Left lung (tissue), 10 donors: ENCODE measurements around the gene RNF19B. TPM values are rescaled to one million over a fixed set of nuclear protein-coding genes. Genes with fewer than 3 reads are reported as not detected.
"Not testable (repeated sequence)": the region's sequence is repeated elsewhere in the genome, so short reads cannot be mapped to it uniquely, and the experiment has no call there.

Experiments
- ATAC-seq: fragments of 200-7000 bp; cut with Tn5 transposase; one replicate; pipeline ENCODE4 v1.9.1; 2020; ENCODE audit warnings: moderate library complexity
- DNase-seq, 4 donors: peaks; one replicate each; pipeline ENCODE4 v3.0.0-alpha.2; 2013 to 2020
- H3K27ac ChIP-seq, 2 donors: fragments of 200-600 bp; sonication (generic) in 1 of 2; one replicate each; pipeline versions ENCODE4 v1.5.0 to v1.8.0; 2020 to 2021
- H3K27me3 ChIP-seq, 2 donors: fragments of 200-600 bp; sonication (generic) in 1 of 2; one replicate each; pipeline versions ENCODE4 v1.5.0 to v1.8.0; 2020 to 2021
- H3K36me3 ChIP-seq, 2 donors: fragments of 200-600 bp; sonication (generic) in 1 of 2; one replicate each; pipeline versions ENCODE4 v1.5.0 to v1.8.0; 2020 to 2021
- H3K4me1 ChIP-seq, 2 donors: fragments of 200-600 bp; one replicate each; pipeline ENCODE4 v1.8.0; 2021
- H3K4me3 ChIP-seq, 2 donors: fragments of 200-600 bp; sonication (generic) in 1 of 2; one replicate each; pipeline versions ENCODE4 v1.5.0 to v1.8.0; 2020 to 2021; ENCODE audit warnings: mild to moderate bottlenecking in 1 of 2
- H3K9me3 ChIP-seq, 2 donors: fragments of 200-600 bp; sonication (generic) in 1 of 2; one replicate each; pipeline versions ENCODE4 v1.5.0 to v1.8.0; 2020 to 2021
- intact Hi-C, 2 donors: fragments of 100-400 bp; cut with DNase I; formaldehyde crosslinking; loops; one replicate each; pipeline versions ENCODE4 v1.11.2 to v1.14.2; 2022
- polyA plus RNA-seq, 6 donors: library from polyadenylated mRNA; unstranded; fragments of 120-200 nt; gene quantifications; one replicate each; pipeline ENCODE4 v1.2.1, GENCODE V29; 2013; ENCODE audit not compliant: insufficient read length in 6 of 6
- total RNA-seq, 2 donors: library from RNA; stranded (reverse); fragmentation: NEBNext Ultra II Directional; extraction: Animal tissue kit (Norgen Biotek cat#: 25700); gene quantifications; one replicate each; pipeline ENCODE4 v1.2.1, GENCODE V29; 2021
- TF ChIP-seq, protein P1 (sequence below), 2 donors: fragments of 200-600 bp; sonication (generic) in 1 of 2; IDR thresholded peaks; one replicate each; pipeline versions ENCODE4 v1.5.0 to v1.8.0; 2021; ENCODE audit warnings: antibody characterized with exemption in 2 of 2
- donor health status: DM: no; HTN: yes; CAD: no.
- donor health status: DM: no; HTN: no; CAD: no.

Gene RNF19B
- total and polyA plus RNA-seq, 8 donors = 11.8 to 46.0 (median 12.9) TPM

DNA sequence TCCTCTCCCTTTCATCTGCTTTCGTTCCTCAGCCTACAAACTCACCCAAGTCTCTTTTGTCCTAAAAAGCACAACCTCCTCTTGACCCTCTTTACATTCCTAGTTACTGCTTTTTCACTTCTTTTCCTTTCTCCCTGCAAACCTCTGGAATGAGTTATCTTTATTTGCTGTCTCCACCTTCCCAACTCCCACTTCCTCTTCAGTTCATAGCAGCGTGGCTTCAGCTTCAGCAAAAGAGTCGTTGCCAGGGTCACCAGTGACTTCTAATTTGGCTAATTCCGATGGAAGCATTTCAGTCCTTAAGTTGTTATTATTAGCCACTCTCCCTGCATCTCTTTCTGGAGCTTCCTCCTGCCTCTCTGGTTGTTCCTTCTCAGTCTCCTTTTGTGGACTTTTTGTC lies 57.2 kb downstream of the RNF19B start:
- Histone ChIP-seq H3K36me3 (no peaks in the 10 kb centered on the region), H3K4me1 (no peaks in the 10 kb centered on the region), H3K4me3 (no peak overlapping the region), H3K27ac (no peak overlapping the region), H3K9me3 (no peaks in the 10 kb centered on the region), H3K27me3 (peaks cover 0 to 29% of the 10 kb centered on the region in 2 donors)
- intact Hi-C loops = no loop called here
- ATAC-seq (no peak), DNase-seq (no peak)
- TF ChIP-seq, protein P1, sequence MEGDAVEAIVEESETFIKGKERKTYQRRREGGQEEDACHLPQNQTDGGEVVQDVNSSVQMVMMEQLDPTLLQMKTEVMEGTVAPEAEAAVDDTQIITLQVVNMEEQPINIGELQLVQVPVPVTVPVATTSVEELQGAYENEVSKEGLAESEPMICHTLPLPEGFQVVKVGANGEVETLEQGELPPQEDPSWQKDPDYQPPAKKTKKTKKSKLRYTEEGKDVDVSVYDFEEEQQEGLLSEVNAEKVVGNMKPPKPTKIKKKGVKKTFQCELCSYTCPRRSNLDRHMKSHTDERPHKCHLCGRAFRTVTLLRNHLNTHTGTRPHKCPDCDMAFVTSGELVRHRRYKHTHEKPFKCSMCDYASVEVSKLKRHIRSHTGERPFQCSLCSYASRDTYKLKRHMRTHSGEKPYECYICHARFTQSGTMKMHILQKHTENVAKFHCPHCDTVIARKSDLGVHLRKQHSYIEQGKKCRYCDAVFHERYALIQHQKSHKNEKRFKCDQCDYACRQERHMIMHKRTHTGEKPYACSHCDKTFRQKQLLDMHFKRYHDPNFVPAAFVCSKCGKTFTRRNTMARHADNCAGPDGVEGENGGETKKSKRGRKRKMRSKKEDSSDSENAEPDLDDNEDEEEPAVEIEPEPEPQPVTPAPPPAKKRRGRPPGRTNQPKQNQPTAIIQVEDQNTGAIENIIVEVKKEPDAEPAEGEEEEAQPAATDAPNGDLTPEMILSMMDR (IDR thresholded peaks at IDR 0.05) = no peak

DNA sequence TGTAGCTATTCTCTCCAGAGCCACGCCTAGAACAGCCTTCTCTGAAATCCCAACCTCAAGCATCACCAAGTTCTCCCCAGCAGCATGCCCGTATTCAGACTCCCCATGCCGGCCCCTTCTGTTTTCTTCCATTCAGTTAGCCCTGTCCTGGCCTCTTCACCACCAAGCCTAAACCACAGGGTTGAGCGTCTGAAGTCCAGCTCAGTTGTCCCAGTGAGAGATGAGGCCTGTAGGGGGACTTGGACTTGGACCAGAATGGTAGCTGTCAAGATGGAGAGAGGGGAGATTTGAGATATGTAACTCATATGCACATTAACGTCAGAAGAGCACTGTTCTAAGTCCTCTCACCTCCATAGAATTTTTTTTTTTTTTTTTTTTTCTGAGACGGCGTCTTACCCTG lies 58.0 kb downstream of the RNF19B start:
- intact Hi-C loops = no loop called here
- Histone ChIP-seq H3K36me3 (no peaks in the 10 kb centered on the region), H3K4me1 (no peaks in the 10 kb centered on the region), H3K4me3 (no peak overlapping the region), H3K9me3 (no peaks in the 10 kb centered on the region), H3K27me3 (peaks cover 0 to 37% of the 10 kb centered on the region in 2 donors), H3K27ac (no peak overlapping the region)
- TF ChIP-seq, protein P1 (IDR thresholded peaks at IDR 0.05) = no peak
- no peak for DNase-seq
- ATAC-seq = no peak

DNA sequence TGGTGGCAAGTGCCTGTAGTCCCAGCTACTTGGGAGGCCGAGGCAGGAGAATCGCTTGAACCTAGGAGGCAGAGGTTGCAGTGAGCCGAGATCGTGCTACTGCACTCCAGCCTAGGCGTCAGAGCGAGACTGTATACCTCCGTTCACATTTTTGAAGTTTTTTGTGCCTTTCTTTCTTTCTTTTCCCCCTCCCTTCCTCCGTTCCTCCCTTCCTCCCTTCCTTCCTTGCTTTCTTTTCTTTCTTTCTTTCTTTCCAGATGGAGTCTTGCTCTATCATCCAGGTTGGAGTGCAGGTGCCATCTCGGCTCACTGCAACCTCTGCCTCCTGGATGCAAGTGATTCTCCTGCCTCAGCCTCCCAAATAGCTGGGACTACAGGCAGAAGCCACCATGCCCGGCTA lies 59.0 kb downstream of the RNF19B start:
- ATAC-seq, intact Hi-C loops, H3K27ac ChIP-seq: not testable (repeated sequence)

DNA sequence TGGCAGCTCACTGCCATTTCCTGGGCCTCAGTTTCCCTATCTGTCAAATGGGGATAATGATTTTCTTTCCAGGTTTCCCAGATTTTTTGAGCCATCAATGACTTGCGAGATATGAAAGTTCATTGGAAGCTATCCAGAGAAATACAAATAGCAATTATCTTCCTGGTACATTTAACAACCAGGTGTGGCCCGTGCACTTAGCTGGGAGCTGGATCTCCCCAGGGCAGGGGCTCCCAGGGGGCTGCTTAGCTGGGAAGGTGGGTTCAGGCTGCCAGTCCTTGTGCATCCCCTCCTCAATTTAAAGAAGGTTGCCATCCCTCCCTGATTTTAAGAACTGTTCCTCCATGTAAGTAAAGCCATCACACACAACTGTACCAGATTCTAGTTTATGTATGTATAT lies 59.8 kb downstream of the RNF19B start:
- H3K36me3 ChIP-seq = no peaks in the 10 kb centered on the region
- TF ChIP-seq, protein P1 (IDR thresholded peaks at IDR 0.05) = no peak
- no peaks in the 10 kb centered on the region for H3K9me3 ChIP-seq
- DNase-seq (no peak), ATAC-seq (no peak)
- H3K4me3 ChIP-seq = no peak overlapping the region
- H3K4me1 ChIP-seq = peaks cover 7 to 11% of the 10 kb centered on the region in 2 donors
- intact Hi-C loops = no loop called here
- peaks cover 5 to 54% of the 10 kb centered on the region in 2 donors for H3K27me3 ChIP-seq
- H3K27ac ChIP-seq = no peak overlapping the region

More for the DNA sequence above, 59.0 kb downstream of the RNF19B start:
- H3K4me1 ChIP-seq, H3K36me3 ChIP-seq, H3K4me3 ChIP-seq, DNase-seq, H3K9me3 ChIP-seq: not testable (repeated sequence)
- H3K27me3 ChIP-seq = peaks cover 4 to 47% of the 10 kb centered on the region in 2 donors

DNA sequence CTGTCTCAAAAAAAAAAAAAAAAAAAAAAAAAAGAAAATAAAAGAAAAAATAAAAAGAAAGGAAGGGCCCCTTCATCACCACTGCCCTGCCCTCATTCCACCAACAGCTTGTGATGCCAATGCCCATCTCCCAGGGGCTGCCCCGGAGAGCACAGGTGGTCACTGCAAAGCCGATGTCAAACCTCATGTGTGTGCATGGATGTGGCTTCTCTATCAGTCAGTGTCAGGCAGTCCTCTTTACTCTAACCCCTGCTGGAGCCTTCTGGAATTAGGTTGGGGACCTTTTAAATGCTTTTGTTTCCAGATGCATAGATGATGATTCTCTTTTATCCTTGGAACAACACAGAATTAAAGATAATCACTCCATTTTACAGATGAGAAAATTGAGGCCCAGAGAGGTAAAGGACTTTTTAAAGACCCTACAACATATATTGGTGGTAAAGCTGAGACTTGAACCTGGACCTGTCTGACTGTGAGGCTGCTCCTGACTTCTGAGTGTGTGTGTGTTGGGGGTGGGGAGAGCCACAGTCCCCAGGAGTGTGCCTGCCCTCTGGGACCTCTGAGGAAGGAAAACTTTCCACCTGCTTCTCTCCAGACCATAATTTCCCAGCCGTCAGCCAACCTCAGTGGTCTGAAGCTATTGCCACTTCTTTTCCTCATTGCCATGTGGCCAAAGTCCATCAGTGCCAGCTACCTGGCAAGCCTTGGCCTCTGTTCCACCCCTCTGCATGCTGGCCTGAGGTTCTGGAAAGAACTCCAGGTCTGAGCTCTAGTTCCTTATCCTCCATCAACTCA lies 60.4 kb downstream of the RNF19B start:
- DNase-seq (no peak), ATAC-seq (no peak)
- Histone ChIP-seq H3K4me3 (no peak overlapping the region), H3K27me3 (peaks cover 5 to 57% of the 10 kb centered on the region in 2 donors), H3K9me3 (no peaks in the 10 kb centered on the region), H3K36me3 (no peaks in the 10 kb centered on the region), H3K27ac (no peak overlapping the region), H3K4me1 (peaks cover 7 to 11% of the 10 kb centered on the region in 2 donors)
- intact Hi-C loops = no loop called here
- TF ChIP-seq, protein P1 (IDR thresholded peaks at IDR 0.05) = no peak
